Eye (tissue), 1 donor: ENCODE data around the gene ELOVL5.

ENCODE experiments used
- DNase-seq: peaks from one replicate; pipeline ENCODE4 v3.0.0-alpha.2; 2015

Gene ELOVL5

GRCh38 chr6:53301801-53302537 lies 46.8 kb downstream of the ELOVL5 start:
- no peak for DNase-seq

GRCh38 chr6:53300656-53301551 lies 47.8 kb downstream of the ELOVL5 start:
- no peak for DNase-seq

- no peak for DNase-seq
These were observed 49.3 kb downstream of the ELOVL5 start for GRCh38 chr6:53299331-53300005.

GRCh38 chr6:53297004-53297403 lies 51.7 kb downstream of the ELOVL5 start:
- no peak for DNase-seq

GRCh38 chr6:53295176-53295575 lies 53.6 kb downstream of the ELOVL5 start:
- DNase-seq = no peak

- DNase-seq = no peak
These were observed 54.1 kb downstream of the ELOVL5 start for GRCh38 chr6:53294611-53295010.

GRCh38 chr6:53294095-53294494 lies 54.7 kb downstream of the ELOVL5 start:
- peak; percentile 45 for DNase-seq

- DNase-seq = no peak
These were observed 55.1 kb downstream of the ELOVL5 start for GRCh38 chr6:53293691-53294090.

- no peak for DNase-seq
These were observed 57.9 kb downstream of the ELOVL5 start for GRCh38 chr6:53290537-53291510.

GRCh38 chr6:53287336-53288225 lies 61.2 kb downstream of the ELOVL5 start:
- DNase-seq = peak; percentile 61

GRCh38 chr6:53284901-53285300 lies 63.8 kb downstream of the ELOVL5 start:
- no peak for DNase-seq

- DNase-seq = no peak
These were observed 66.0 kb downstream of the ELOVL5 start for GRCh38 chr6:53282741-53283140.

- DNase-seq = no peak
These were observed 66.5 kb downstream of the ELOVL5 start for GRCh38 chr6:53282234-53282633.

GRCh38 chr6:53281518-53282215 lies 67.1 kb downstream of the ELOVL5 start:
- no peak for DNase-seq

GRCh38 chr6:53280207-53280606 lies 68.5 kb downstream of the ELOVL5 start:
- no peak for DNase-seq

- DNase-seq = no peak
These were observed 69.5 kb downstream of the ELOVL5 start for GRCh38 chr6:53279293-53279692.

- peak; percentile 39 for DNase-seq
These were observed 75.4 kb downstream of the ELOVL5 start for GRCh38 chr6:53273370-53273769.

- no peak for DNase-seq
These were observed 78.9 kb downstream of the ELOVL5 start for GRCh38 chr6:53269827-53270226.

- no peak for DNase-seq
These were observed 79.7 kb downstream of the ELOVL5 start for GRCh38 chr6:53268858-53269608.
